ENCODE results near the gene KCNK5.

- TF ChIP-seq POLR2AphosphoS5 (IDR thresholded peaks at IDR 0.05; ENCODE audit: low read depth, low read length) (no peak), SIN3A (IDR thresholded peaks at IDR 0.05; ENCODE audit: borderline replicate concordance, insufficient read depth, low read length) (no peak), TAF1 (IDR thresholded peaks at IDR 0.05; ENCODE audit: borderline replicate concordance, insufficient read depth, low read length) (no peak), REST (IDR thresholded peaks at IDR 0.05; ENCODE audit: insufficient read depth in 1 of 2, low read depth in 2 of 2, low read length in 2 of 2) (no peak)
These were observed 28.7 kb downstream of the KCNK5 start for GRCh38 chr6:39200498-39201020.

Data from PFSK-1 (cell line).